Large intestine (tissue), 3 donors: ENCODE data around the gene ADAMTS17. TPM values are rescaled to one million over a fixed set of nuclear protein-coding genes. Genes with fewer than 3 reads are reported as not detected.
"Not testable (repeated sequence)": the region's sequence is repeated elsewhere in the genome, so short reads cannot be mapped to it uniquely, and the experiment has no call there.

Experiments used
- DNase-seq, 2 donors: peaks; one replicate each; pipeline versions ENCODE4 v3.0.0 to v3.0.0-alpha.2; 2013
- H3K27ac ChIP-seq: one replicate; pipeline ENCODE4 v1.5.1; 2013; ENCODE audit warnings: low read length
- H3K27me3 ChIP-seq: 2 replicates; pipeline ENCODE4 v1.6.1; 2013; ENCODE audit warnings: low read length; ENCODE audit not compliant: control insufficient read depth, insufficient read depth
- H3K36me3 ChIP-seq: 2 replicates; pipeline ENCODE4 v1.6.1; 2013; ENCODE audit warnings: low read length; ENCODE audit not compliant: control insufficient read depth, insufficient read depth
- H3K4me1 ChIP-seq: one replicate; pipeline ENCODE4 v1.6.1; 2013; ENCODE audit warnings: low read length; ENCODE audit not compliant: control insufficient read depth, insufficient read depth
- H3K4me3 ChIP-seq: one replicate; pipeline ENCODE4 v1.5.1; 2013; ENCODE audit warnings: low read length
- H3K9me3 ChIP-seq: one replicate; pipeline ENCODE4 v1.6.1; 2013; ENCODE audit warnings: mild to moderate bottlenecking, low read depth, low read length, moderate library complexity; ENCODE audit not compliant: control insufficient read depth
- WGBS: methylation state at CpG from one replicate; pipeline ENCODE4 v1.1.5; 2013; ENCODE audit warnings: low lambda C conversion rate; ENCODE audit not compliant: insufficient coverage; 5-methylcytosine and 5-hydroxymethylcytosine counted together
- polyA plus RNA-seq: library from polyadenylated mRNA; unstranded; fragments of 120-200 nt; gene quantifications from one replicate; pipeline ENCODE4 v1.2.1, GENCODE V29; 2013

Gene ADAMTS17
- polyA plus RNA-seq, 1 donor = 3.7 TPM

GRCh38 chr15:100339451-100339850 lies 2.3 kb downstream of the ADAMTS17 start:
- H3K9me3 ChIP-seq, H3K27ac ChIP-seq, H3K4me1 ChIP-seq, H3K4me3 ChIP-seq, H3K36me3 ChIP-seq: not testable (repeated sequence)
- no CpG with 5 or more reads among the region's 7 CpGs for WGBS
- H3K27me3 ChIP-seq = peaks cover 21% of the 10 kb centered on the region
- peak in 1 of 2 donors; percentile 14 for DNase-seq

- Histone ChIP-seq H3K4me1 (peaks cover 4% of the 10 kb centered on the region), H3K27me3 (peaks cover 19% of the 10 kb centered on the region), H3K4me3 (no peak overlapping the region), H3K27ac (no peak overlapping the region), H3K36me3 (no peaks in the 10 kb centered on the region), H3K9me3 (no peaks in the 10 kb centered on the region)
- DNase-seq = peak; percentile 70 to 74
- 40% methylated on average over 1 of the region's 10 CpGs for WGBS
Observed at GRCh38 chr15:100338971-100339444, 2.8 kb downstream of the ADAMTS17 start.

GRCh38 chr15:100338247-100338646 lies 3.5 kb downstream of the ADAMTS17 start:
- H3K27ac ChIP-seq = no peak overlapping the region
- H3K9me3 ChIP-seq = no peaks in the 10 kb centered on the region
- no peak for DNase-seq
- no CpG with 5 or more reads among the region's 10 CpGs for WGBS
- no peak overlapping the region for H3K4me3 ChIP-seq
- peaks cover 4% of the 10 kb centered on the region for H3K4me1 ChIP-seq
- H3K27me3 ChIP-seq = peaks cover 18% of the 10 kb centered on the region
- H3K36me3 ChIP-seq = no peaks in the 10 kb centered on the region

- Histone ChIP-seq H3K27ac (no peak overlapping the region), H3K9me3 (no peaks in the 10 kb centered on the region), H3K36me3 (no peaks in the 10 kb centered on the region), H3K4me1 (peaks cover 4% of the 10 kb centered on the region), H3K27me3 (peaks cover 11% of the 10 kb centered on the region), H3K4me3 (no peak overlapping the region)
- WGBS = no CpG with 5 or more reads among the region's 17 CpGs
- DNase-seq = no peak
Observed at GRCh38 chr15:100337096-100338044, 4.4 kb downstream of the ADAMTS17 start.

- H3K27me3 ChIP-seq = peaks cover 9% of the 10 kb centered on the region
- H3K9me3 ChIP-seq = no peaks in the 10 kb centered on the region
- H3K27ac ChIP-seq = no peak overlapping the region
- no peak overlapping the region for H3K4me3 ChIP-seq
- DNase-seq = no peak
- 100% methylated on average over 1 of the region's 6 CpGs for WGBS
- H3K36me3 ChIP-seq = no peaks in the 10 kb centered on the region
- H3K4me1 ChIP-seq = peaks cover 4% of the 10 kb centered on the region
Observed at GRCh38 chr15:100336061-100336460, 5.7 kb downstream of the ADAMTS17 start.

- H3K4me3 ChIP-seq = no peak overlapping the region
- peaks cover 6% of the 10 kb centered on the region for H3K27me3 ChIP-seq
- H3K36me3 ChIP-seq = no peaks in the 10 kb centered on the region
- H3K27ac ChIP-seq = no peak overlapping the region
- WGBS = 80% methylated on average over 1 of the region's 9 CpGs
- H3K4me1 ChIP-seq = peaks cover 4% of the 10 kb centered on the region
- DNase-seq = no peak
- no peaks in the 10 kb centered on the region for H3K9me3 ChIP-seq
Observed at GRCh38 chr15:100335335-100335999, 6.3 kb downstream of the ADAMTS17 start.

GRCh38 chr15:100334905-100335304 lies 6.9 kb downstream of the ADAMTS17 start:
- no peak for DNase-seq
- H3K27ac ChIP-seq = no peak overlapping the region
- no peak overlapping the region for H3K4me3 ChIP-seq
- WGBS = no CpG with 5 or more reads among the region's 11 CpGs
- H3K9me3 ChIP-seq = no peaks in the 10 kb centered on the region
- H3K27me3 ChIP-seq = peaks cover under 1% of the 10 kb centered on the region
- H3K36me3 ChIP-seq = no peaks in the 10 kb centered on the region
- peaks cover 4% of the 10 kb centered on the region for H3K4me1 ChIP-seq

- no CpG with 5 or more reads among the region's 19 CpGs for WGBS
- Histone ChIP-seq H3K27ac (no peak overlapping the region), H3K9me3 (no peaks in the 10 kb centered on the region), H3K36me3 (no peaks in the 10 kb centered on the region), H3K4me1 (peaks cover 4% of the 10 kb centered on the region), H3K27me3 (no peaks in the 10 kb centered on the region), H3K4me3 (no peak overlapping the region)
- DNase-seq = no peak
Observed at GRCh38 chr15:100334456-100334855, 7.3 kb downstream of the ADAMTS17 start.

- H3K27me3 ChIP-seq = no peaks in the 10 kb centered on the region
- H3K9me3 ChIP-seq = no peaks in the 10 kb centered on the region
- WGBS = no CpG with 5 or more reads among the region's 8 CpGs
- H3K4me1 ChIP-seq = peaks cover 4% of the 10 kb centered on the region
- no peak overlapping the region for H3K27ac ChIP-seq
- peak in 1 of 2 donors; percentile 41 for DNase-seq
- H3K4me3 ChIP-seq = no peak overlapping the region
- H3K36me3 ChIP-seq = no peaks in the 10 kb centered on the region
Observed at GRCh38 chr15:100334015-100334414, 7.8 kb downstream of the ADAMTS17 start.

GRCh38 chr15:100333236-100333635 lies 8.5 kb downstream of the ADAMTS17 start:
- no peaks in the 10 kb centered on the region for H3K4me1 ChIP-seq
- H3K36me3 ChIP-seq = no peaks in the 10 kb centered on the region
- H3K9me3 ChIP-seq = no peaks in the 10 kb centered on the region
- H3K4me3 ChIP-seq = no peak overlapping the region
- no peaks in the 10 kb centered on the region for H3K27me3 ChIP-seq
- WGBS = no CpG with 5 or more reads among the region's 7 CpGs
- no peak for DNase-seq
- H3K27ac ChIP-seq = no peak overlapping the region
